DND-41 (cell line): ENCODE measurements around the gene GTF3C4.

Experiments
- ATAC-seq: fragments of 200-7000 bp; cut with Tn5 transposase; 3 replicates; pipeline ENCODE4 v1.9.1; 2021; ENCODE audit warnings: low read depth; ENCODE audit not compliant: insufficient read depth
- DNase-seq: peaks from one replicate; pipeline ENCODE4 v3.0.0-alpha.2; 2020
- H2AFZ ChIP-seq: 2 replicates; pipeline ENCODE4 v1.6.0; 2012; ENCODE audit warnings: low read depth, low read length
- H3K27ac ChIP-seq: 2 replicates; pipeline ENCODE4 v1.5.1; 2012; ENCODE audit warnings: low read length, inconsistent platforms
- H3K27me3 ChIP-seq: fragments of 200-600 bp; sonication (generic); 2 replicates; pipeline ENCODE4 v1.6.0; 2012; ENCODE audit warnings: low read length, mild to moderate bottlenecking, inconsistent platforms; ENCODE audit not compliant: insufficient read depth, poor library complexity
- H3K36me3 ChIP-seq: 2 replicates; pipeline ENCODE4 v1.5.1; 2012; ENCODE audit warnings: low read length, inconsistent platforms; ENCODE audit not compliant: insufficient read depth
- H3K4me1 ChIP-seq: 2 replicates; pipeline ENCODE4 v1.5.1; 2012; ENCODE audit warnings: mild to moderate bottlenecking, low read length; ENCODE audit not compliant: insufficient read depth
- H3K4me2 ChIP-seq: 2 replicates; pipeline ENCODE4 v1.6.0; 2012; ENCODE audit warnings: mild to moderate bottlenecking, moderate library complexity, low read length, inconsistent platforms; ENCODE audit not compliant: insufficient read depth
- H3K4me3 ChIP-seq, 2 experiments: fragments of 200-600 bp in 1 of 2; shearing (Covaris generic) in 1 of 2; 2 replicates each; pipeline ENCODE4 v1.5.1; 2012 to 2016; ENCODE audit warnings: inconsistent platforms in 2 of 2, low read length in 2 of 2, mild to moderate bottlenecking in 2 of 2, low read depth in 1 of 2, moderate library complexity in 1 of 2
- H3K79me2 ChIP-seq: 2 replicates; pipeline ENCODE4 v1.6.0; 2012; ENCODE audit warnings: low read length, inconsistent platforms; ENCODE audit not compliant: insufficient read depth
- H3K9ac ChIP-seq: 2 replicates; pipeline ENCODE4 v1.6.0; 2012; ENCODE audit warnings: low read depth, mild to moderate bottlenecking, inconsistent platforms, low read length, moderate library complexity
- H3K9me3 ChIP-seq: 2 replicates; pipeline ENCODE4 v1.5.1; 2012; ENCODE audit warnings: low read length, moderate library complexity, mild to moderate bottlenecking, inconsistent platforms; ENCODE audit not compliant: insufficient read depth, severe bottlenecking
- H4K20me1 ChIP-seq: 2 replicates; pipeline ENCODE4 v1.6.0; 2012; ENCODE audit warnings: low read length; ENCODE audit not compliant: insufficient read depth
- EZH2 ChIP-seq: IDR thresholded peaks from 3 replicates; pipeline ENCODE4 v1.6.1; 2012; ENCODE audit warnings: borderline replicate concordance, low read depth, mild to moderate bottlenecking, moderate library complexity, low read length, inconsistent platforms; ENCODE audit not compliant: severe bottlenecking
- TF ChIP-seq, protein P1 (sequence below): IDR thresholded peaks from 2 replicates; pipeline ENCODE4 v1.5.1; 2012; ENCODE audit warnings: borderline replicate concordance, low read length, moderate library complexity, mild to moderate bottlenecking; ENCODE audit not compliant: poor library complexity, severe bottlenecking; ENCODE audit errors: extremely low read depth

Gene GTF3C4

DNA sequence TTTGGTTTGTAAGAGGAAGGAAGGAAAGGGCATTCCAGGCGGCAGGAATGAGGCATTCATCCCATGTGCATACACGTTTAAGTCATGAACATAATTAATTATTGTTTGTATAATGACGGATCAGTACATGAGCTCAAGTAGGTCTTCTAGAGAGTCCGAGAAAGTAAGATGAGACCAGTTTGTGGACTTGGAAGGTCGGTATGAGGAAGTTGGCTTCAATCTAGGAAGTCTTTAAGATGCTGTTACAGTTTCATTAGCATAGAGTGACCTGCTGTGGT, 2.1 kb downstream of the GTF3C4 start:
- peak overlapping the region in 1 of 2 experiments; percentile 94; a peak in 1 of 4 replicates for H3K4me3 ChIP-seq
- H4K20me1 ChIP-seq, result peaks cover 49% of the 10 kb centered on the region; the same call in 1 of the 2 replicates
- no peak for TF ChIP-seq EZH2
- TF ChIP-seq, protein P1, sequence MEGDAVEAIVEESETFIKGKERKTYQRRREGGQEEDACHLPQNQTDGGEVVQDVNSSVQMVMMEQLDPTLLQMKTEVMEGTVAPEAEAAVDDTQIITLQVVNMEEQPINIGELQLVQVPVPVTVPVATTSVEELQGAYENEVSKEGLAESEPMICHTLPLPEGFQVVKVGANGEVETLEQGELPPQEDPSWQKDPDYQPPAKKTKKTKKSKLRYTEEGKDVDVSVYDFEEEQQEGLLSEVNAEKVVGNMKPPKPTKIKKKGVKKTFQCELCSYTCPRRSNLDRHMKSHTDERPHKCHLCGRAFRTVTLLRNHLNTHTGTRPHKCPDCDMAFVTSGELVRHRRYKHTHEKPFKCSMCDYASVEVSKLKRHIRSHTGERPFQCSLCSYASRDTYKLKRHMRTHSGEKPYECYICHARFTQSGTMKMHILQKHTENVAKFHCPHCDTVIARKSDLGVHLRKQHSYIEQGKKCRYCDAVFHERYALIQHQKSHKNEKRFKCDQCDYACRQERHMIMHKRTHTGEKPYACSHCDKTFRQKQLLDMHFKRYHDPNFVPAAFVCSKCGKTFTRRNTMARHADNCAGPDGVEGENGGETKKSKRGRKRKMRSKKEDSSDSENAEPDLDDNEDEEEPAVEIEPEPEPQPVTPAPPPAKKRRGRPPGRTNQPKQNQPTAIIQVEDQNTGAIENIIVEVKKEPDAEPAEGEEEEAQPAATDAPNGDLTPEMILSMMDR, result no peak
- ATAC-seq (no peak), DNase-seq (no peak)
- H3K79me2 ChIP-seq, result peaks cover 94% of the 10 kb centered on the region
- peaks cover 38% of the 10 kb centered on the region for H3K4me1 ChIP-seq
- H2AFZ ChIP-seq, result no peak overlapping the region
- H3K27ac ChIP-seq, result no peak overlapping the region
- no peaks in the 10 kb centered on the region for H3K9me3 ChIP-seq
- H3K36me3 ChIP-seq, result no peaks in the 10 kb centered on the region; the same call in 1 of the 2 replicates
- H3K27me3 ChIP-seq, result no peaks in the 10 kb centered on the region
- peak overlapping the region; percentile 80 for H3K4me2 ChIP-seq
- H3K9ac ChIP-seq, result peak overlapping the region; percentile 16; the same call in 1 of the 2 replicates

DNA sequence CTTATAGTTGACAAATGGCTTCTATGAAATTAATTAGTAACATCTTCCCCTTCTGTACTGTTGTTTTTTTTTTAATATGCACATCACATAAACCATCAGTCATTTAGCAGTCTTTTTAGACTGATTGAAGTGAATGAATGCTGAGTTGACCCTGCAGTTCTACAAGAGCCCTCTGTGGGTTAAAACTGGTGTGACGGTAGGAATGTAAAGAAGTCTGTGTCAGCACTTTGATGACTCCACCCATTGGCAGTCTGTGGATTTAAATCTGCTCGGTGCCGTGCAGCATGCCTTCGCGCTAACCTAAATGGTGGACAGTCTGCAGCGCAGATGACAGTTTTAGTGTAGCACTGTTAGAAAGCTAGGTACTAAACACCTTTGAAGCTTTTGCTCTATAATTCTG, 3.1 kb downstream of the GTF3C4 start:
- peaks cover 57% of the 10 kb centered on the region; the same call in 1 of the 2 replicates for H4K20me1 ChIP-seq
- H3K79me2 ChIP-seq, result peaks cover 93% of the 10 kb centered on the region
- no peak overlapping the region for H3K9ac ChIP-seq
- DNase-seq, result peak; percentile 14
- H3K4me3 ChIP-seq, result no peak overlapping the region
- peaks cover 32% of the 10 kb centered on the region for H3K4me1 ChIP-seq
- no peak for ATAC-seq
- H3K27me3 ChIP-seq, result no peaks in the 10 kb centered on the region
- peak overlapping the region; percentile 38; the same call in 1 of the 2 replicates for H3K4me2 ChIP-seq
- peaks cover 7% of the 10 kb centered on the region for H3K36me3 ChIP-seq
- TF ChIP-seq EZH2, result no peak
- TF ChIP-seq, protein P1, result peak; percentile 13
- no peaks in the 10 kb centered on the region for H3K9me3 ChIP-seq
- H3K27ac ChIP-seq, result no peak overlapping the region
- no peak overlapping the region for H2AFZ ChIP-seq

DNA sequence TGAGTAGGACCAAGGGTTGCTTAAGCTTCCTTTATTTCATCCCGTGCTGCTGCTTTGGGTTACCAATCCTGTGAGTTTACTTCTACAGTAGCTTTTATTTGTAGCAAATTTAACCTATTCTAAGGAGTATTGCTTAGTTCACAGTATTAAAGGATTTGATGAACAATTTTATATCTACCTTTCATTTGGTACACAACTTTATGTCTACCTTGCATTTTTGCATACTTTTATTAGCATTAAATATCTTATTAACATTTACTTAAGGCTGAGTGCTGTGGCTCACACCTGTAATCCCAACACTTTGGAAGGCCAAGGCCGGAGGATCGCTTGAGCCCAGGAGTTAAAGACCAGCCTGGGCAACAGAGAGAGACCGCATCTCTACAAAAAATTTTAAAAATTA, 4.2 kb downstream of the GTF3C4 start:
- Histone ChIP-seq H3K9me3 (no peaks in the 10 kb centered on the region), H3K27ac (no peak overlapping the region), H3K4me1 (peaks cover 28% of the 10 kb centered on the region), H3K36me3 (peaks cover 19% of the 10 kb centered on the region), H3K79me2 (peaks cover 95% of the 10 kb centered on the region), H3K4me2 (no peak overlapping the region), H2AFZ (no peak overlapping the region), H4K20me1 (peaks cover 66% of the 10 kb centered on the region; the same call in 1 of the 2 replicates), H3K4me3 (no peak overlapping the region), H3K9ac (no peak overlapping the region), H3K27me3 (no peaks in the 10 kb centered on the region)
- DNase-seq, result no peak
- no peak for ATAC-seq
- TF ChIP-seq, protein P1, result no peak
- TF ChIP-seq EZH2, result no peak

DNA sequence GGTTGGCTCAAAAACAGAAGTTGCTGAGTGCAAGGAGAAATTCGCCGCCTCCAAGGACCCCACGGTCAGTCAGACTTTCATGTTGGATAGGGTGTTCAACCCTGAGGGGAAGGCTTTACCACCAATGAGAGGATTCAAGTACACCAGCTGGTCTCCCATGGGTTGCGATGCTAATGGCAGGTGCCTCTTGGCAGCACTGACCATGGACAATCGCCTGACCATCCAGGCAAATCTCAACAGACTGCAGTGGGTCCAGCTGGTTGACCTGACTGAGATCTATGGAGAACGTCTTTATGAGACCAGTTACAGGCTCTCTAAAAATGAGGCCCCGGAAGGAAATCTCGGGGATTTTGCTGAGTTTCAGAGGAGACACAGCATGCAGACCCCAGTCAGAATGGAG, 7.7 kb downstream of the GTF3C4 start:
- H3K4me2 ChIP-seq, result no peak overlapping the region
- peaks cover 8% of the 10 kb centered on the region; the same call in 1 of the 2 replicates for H3K4me1 ChIP-seq
- H3K9ac ChIP-seq, result no peak overlapping the region
- TF ChIP-seq, protein P1, result no peak
- no peak for TF ChIP-seq EZH2
- H3K79me2 ChIP-seq, result peaks cover 90% of the 10 kb centered on the region
- peaks cover 40% of the 10 kb centered on the region for H3K36me3 ChIP-seq
- H2AFZ ChIP-seq, result no peak overlapping the region
- no peak overlapping the region for H3K4me3 ChIP-seq
- H3K9me3 ChIP-seq, result no peaks in the 10 kb centered on the region
- H3K27me3 ChIP-seq, result no peaks in the 10 kb centered on the region
- ATAC-seq, result no peak
- DNase-seq, result no peak
- peaks cover 58% of the 10 kb centered on the region; the same call in 1 of the 2 replicates for H4K20me1 ChIP-seq
- H3K27ac ChIP-seq, result no peak overlapping the region
